Stomach (tissue), 9 donors: ENCODE measurements around the gene CFTR. TPM values are rescaled to one million over a fixed set of nuclear protein-coding genes. Genes with fewer than 3 reads are reported as not detected.

ENCODE experiments used
- DNase-seq, 2 donors: peaks; one replicate each; pipeline versions ENCODE4 v3.0.0 to v3.0.0-alpha.2; 2013 to 2019
- H3K27ac ChIP-seq, 5 donors: fragments of 200-600 bp in 4 of 5; sonication (generic) in 4 of 5; one replicate each; pipeline ENCODE4 v1.5.1; 2013 to 2019; ENCODE audit warnings: mild to moderate bottlenecking in 1 of 5, moderate library complexity in 1 of 5
- H3K27me3 ChIP-seq, 3 donors: fragments of 200-600 bp; sonication (generic); one replicate each; pipeline ENCODE4 v1.5.1; 2017 to 2019; ENCODE audit warnings: mixed run types in 1 of 3
- H3K36me3 ChIP-seq, 4 donors: fragments of 200-600 bp; sonication (generic); 1 replicate in 3 of 4; 2 replicates in 1 of 4; pipeline ENCODE4 v1.5.1; 2016 to 2019
- H3K4me1 ChIP-seq, 4 donors: fragments of 200-600 bp; sonication (generic); one replicate each; pipeline ENCODE4 v1.5.1; 2016 to 2019
- H3K4me3 ChIP-seq, 4 donors: fragments of 200-600 bp; sonication (generic) in 3 of 4; one replicate each; pipeline ENCODE4 v1.5.1; 2016 to 2019; ENCODE audit warnings: mild to moderate bottlenecking in 1 of 4
- H3K9me3 ChIP-seq, 4 donors: fragments of 200-600 bp; sonication (generic); one replicate each; pipeline ENCODE4 v1.5.1; 2016 to 2019
- EP300 ChIP-seq: sonication (generic); formaldehyde crosslinking; IDR thresholded peaks from one replicate; pipeline ENCODE4 v1.6.1; 2017; ENCODE audit warnings: antibody characterized with exemption
- POLR2A ChIP-seq, 4 donors: fragments of 450-650 bp; IDR thresholded peaks; one replicate each; pipeline ENCODE4 v1.6.1; 2016; ENCODE audit warnings: antibody characterized with exemption in 4 of 4, control low read depth in 2 of 4, mild to moderate bottlenecking in 1 of 4, moderate library complexity in 1 of 4
- POLR2AphosphoS5 ChIP-seq, 3 donors: sonication (generic); formaldehyde crosslinking; IDR thresholded peaks; one replicate each; pipeline ENCODE4 v1.6.1; 2016; ENCODE audit warnings: antibody characterized with exemption in 3 of 3
- WGBS, 5 donors: extraction: QIAGEN DNeasy Blood & Tissue Kit in 3 of 5; methylation state at CpG; one replicate each; pipeline versions ENCODE4 v1.1.5 to v1.1.7; 2013 to 2018; 5-methylcytosine and 5-hydroxymethylcytosine counted together
- intact Hi-C: fragments of 100-400 bp; cut with DNase I; formaldehyde crosslinking; loops from one replicate; pipeline ENCODE4 v1.15.1; 2023; ENCODE audit warnings: low total_unique reads
- polyA plus RNA-seq, 3 donors: library from polyadenylated mRNA; stranded (reverse); fragments of 200-250 nt; gene quantifications; one replicate each; pipeline ENCODE4 v1.2.3, GENCODE V29; 2013
- total RNA-seq, 5 donors: library from RNA; depleted of rRNA; stranded (reverse); fragments of >200 nt; gene quantifications; one replicate each; pipeline versions ENCODE4 v1.1.0 to v1.2.3, GENCODE V29; 2014 to 2016
- TF ChIP-seq, protein P1 (sequence below), 7 experiments: fragments of 450-650 bp in 4 of 7; fragments of 200-600 bp in 3 of 7; sonication (generic) in 3 of 7; IDR thresholded peaks; one replicate each; pipeline ENCODE4 v1.5.1; 2016 to 2019; ENCODE audit warnings: antibody characterized with exemption in 7 of 7, control low read depth in 2 of 7, mild to moderate bottlenecking in 1 of 7
- donor health status: healthy with polysubstance abuse.
- donor health status: Bipolar disorder and iron deficiency.
- donor health status: healthy.

CFTR gene
- total and polyA plus RNA-seq, 8 donors, result under 0.01 to 130 (median 1.7) TPM; not detected in 1

DNA sequence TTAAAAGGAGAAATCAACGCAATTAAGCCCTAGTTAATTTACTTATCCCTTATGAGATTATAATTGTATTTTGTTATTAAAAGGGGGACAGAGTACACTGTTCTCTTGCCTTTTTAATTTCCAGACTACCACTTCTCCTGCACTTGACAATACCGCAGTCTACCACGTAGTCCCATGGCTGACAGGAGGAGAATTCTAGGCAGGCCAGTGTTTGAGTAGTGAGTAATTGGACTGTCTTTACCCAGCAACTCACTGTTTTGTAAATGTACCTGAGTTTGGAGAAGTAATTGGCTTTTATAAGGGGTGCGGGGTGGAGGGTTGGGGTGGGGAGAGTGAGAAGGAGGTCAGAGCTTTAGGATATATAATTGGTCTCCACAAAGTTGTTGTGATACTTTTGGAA is 85.4 kb downstream of the CFTR start:
- intact Hi-C loops, result no loop called here
- Histone ChIP-seq H3K27me3 (no peaks in the 10 kb centered on the region), H3K9me3 (no peaks in the 10 kb centered on the region), H3K27ac (peak overlapping the region in 4 of 5 donors; percentile 16 to 66 (median 33)), H3K4me3 (no peak overlapping the region), H3K36me3 (no peaks in the 10 kb centered on the region), H3K4me1 (peaks cover 0 to 25% (median 0%) of the 10 kb centered on the region in 4 donors)
- WGBS, 5 donors, result 24 to 51% (median 32%) methylated on average over 4 of the region's 4 CpGs
- peak in 1 of 2 donors; percentile 46 for DNase-seq
- TF ChIP-seq, protein P1, sequence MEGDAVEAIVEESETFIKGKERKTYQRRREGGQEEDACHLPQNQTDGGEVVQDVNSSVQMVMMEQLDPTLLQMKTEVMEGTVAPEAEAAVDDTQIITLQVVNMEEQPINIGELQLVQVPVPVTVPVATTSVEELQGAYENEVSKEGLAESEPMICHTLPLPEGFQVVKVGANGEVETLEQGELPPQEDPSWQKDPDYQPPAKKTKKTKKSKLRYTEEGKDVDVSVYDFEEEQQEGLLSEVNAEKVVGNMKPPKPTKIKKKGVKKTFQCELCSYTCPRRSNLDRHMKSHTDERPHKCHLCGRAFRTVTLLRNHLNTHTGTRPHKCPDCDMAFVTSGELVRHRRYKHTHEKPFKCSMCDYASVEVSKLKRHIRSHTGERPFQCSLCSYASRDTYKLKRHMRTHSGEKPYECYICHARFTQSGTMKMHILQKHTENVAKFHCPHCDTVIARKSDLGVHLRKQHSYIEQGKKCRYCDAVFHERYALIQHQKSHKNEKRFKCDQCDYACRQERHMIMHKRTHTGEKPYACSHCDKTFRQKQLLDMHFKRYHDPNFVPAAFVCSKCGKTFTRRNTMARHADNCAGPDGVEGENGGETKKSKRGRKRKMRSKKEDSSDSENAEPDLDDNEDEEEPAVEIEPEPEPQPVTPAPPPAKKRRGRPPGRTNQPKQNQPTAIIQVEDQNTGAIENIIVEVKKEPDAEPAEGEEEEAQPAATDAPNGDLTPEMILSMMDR (IDR thresholded peaks at IDR 0.05), result no peak
- no peak for TF ChIP-seq POLR2AphosphoS5 (IDR thresholded peaks at IDR 0.05)
- TF ChIP-seq EP300, result no peak
- no peak for TF ChIP-seq POLR2A (IDR thresholded peaks at IDR 0.05)

DNA sequence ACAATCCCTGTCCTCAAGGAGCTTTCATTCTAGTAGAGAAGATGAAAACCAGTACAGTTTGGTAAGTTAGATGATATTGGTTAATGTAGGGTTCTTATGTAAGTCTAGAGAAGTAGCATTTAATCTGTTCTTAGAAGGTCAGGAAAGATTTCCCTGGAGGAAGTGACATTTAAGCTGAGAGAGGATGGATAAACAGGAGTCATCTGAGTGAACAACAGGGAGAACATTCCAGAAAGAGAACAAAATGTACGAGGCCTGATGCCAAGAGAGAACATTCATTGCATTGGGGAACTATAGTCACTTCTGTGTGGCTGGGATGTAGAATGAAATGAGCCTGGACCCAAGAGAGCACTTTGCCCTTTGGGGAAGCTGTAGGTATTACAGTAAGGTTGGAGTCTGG is 88.0 kb downstream of the CFTR start:
- Histone ChIP-seq H3K36me3 (no peaks in the 10 kb centered on the region), H3K4me3 (no peak overlapping the region), H3K27me3 (no peaks in the 10 kb centered on the region), H3K9me3 (no peaks in the 10 kb centered on the region), H3K27ac (no peak overlapping the region), H3K4me1 (peaks cover 0 to 33% (median 2%) of the 10 kb centered on the region in 4 donors)
- intact Hi-C loops, result no loop called here
- no peak for DNase-seq
- TF ChIP-seq POLR2A (IDR thresholded peaks at IDR 0.05) (no peak), EP300 (no peak), POLR2AphosphoS5 (IDR thresholded peaks at IDR 0.05) (no peak)
- TF ChIP-seq, protein P1 (IDR thresholded peaks at IDR 0.05), result no peak
- 72 to 85% (median 73%) methylated on average over 1 of the region's 1 CpG for WGBS, 5 donors

DNA sequence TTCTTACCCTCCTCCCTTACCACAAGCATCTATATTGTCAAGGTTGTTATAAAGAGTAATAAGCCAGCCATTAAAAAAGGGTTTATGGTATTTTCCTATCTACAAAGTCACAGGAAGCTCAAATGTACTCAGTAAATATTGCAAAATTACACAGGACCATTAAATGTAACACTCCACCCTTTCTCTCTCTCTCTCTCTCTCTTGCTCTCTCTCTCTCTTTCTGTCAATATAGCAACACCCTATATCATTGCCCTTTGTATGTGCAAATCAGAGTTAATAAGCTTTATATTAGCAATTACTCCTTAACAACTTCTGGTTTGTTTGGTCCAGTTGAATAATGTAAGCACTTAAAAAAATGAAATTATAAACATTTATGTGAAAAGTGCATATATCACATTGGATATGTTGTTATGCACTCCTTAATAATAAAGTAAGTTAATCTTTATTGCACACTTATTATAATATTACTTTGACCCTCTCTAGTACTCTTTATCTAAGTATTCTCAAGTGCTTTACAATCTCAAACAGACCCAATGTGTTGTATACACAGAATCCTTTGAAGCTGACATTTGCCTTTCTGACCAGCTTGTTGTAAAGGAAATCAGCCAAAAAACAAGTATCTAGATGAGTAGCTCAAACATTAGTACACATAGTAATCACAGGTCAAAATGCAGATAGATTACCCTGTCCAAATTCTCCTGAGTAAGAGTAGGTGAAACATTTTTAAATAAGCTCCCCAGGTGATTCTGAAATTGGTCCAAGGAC is 93.2 kb downstream of the CFTR start:
- H3K4me3 ChIP-seq, result no peak overlapping the region
- DNase-seq, result peak in 1 of 2 donors; percentile 30
- H3K4me1 ChIP-seq, result peaks cover 0 to 24% (median 10%) of the 10 kb centered on the region in 4 donors
- no peaks in the 10 kb centered on the region for H3K27me3 ChIP-seq
- TF ChIP-seq EP300 (no peak), POLR2AphosphoS5 (IDR thresholded peaks at IDR 0.05) (no peak), POLR2A (IDR thresholded peaks at IDR 0.05) (no peak)
- TF ChIP-seq, protein P1 (IDR thresholded peaks at IDR 0.05), result no peak
- H3K9me3 ChIP-seq, result no peaks in the 10 kb centered on the region
- intact Hi-C loops, result no loop called here
- no peaks in the 10 kb centered on the region for H3K36me3 ChIP-seq
- H3K27ac ChIP-seq, result peak overlapping the region in 1 of 5 donors; percentile 22

DNA sequence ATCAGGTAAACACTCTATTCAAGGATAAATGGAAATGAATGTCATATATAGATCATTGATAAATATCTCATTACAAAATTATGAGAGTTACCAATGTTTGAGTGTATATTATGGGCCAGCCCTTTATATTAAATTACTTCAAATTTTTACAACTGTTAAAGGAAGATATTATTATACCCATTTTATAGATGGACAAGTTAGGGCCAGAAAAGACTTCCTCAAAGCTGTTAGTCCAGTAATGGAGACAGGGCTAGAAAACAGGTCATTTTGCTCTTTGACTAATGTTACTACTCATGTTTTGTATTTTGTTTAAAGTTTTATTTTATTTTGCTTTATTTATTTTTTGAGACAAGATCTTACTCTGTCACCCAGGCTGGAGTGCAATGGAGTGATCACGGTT is 101.6 kb downstream of the CFTR start:
- whole genome bisulfite sequencing, 5 donors, result 88 to 100% (median 93%) methylated on average over 1 of the region's 1 CpG
- Histone ChIP-seq H3K27me3 (no peaks in the 10 kb centered on the region), H3K4me1 (no peaks in the 10 kb centered on the region), H3K4me3 (no peak overlapping the region), H3K9me3 (no peaks in the 10 kb centered on the region), H3K36me3 (no peaks in the 10 kb centered on the region), H3K27ac (no peak overlapping the region)
- TF ChIP-seq EP300 (no peak), POLR2A (IDR thresholded peaks at IDR 0.05) (no peak), POLR2AphosphoS5 (IDR thresholded peaks at IDR 0.05) (no peak)
- TF ChIP-seq, protein P1 (IDR thresholded peaks at IDR 0.05), result no peak
- DNase-seq, result no peak
- intact Hi-C loops, result no loop called here
